GM21825 (cell line): ENCODE measurements around the gene CEP72.

Experiments used
- ATAC-seq: cut with Tn5 transposase; IDR thresholded peaks from one replicate; pipeline ENCODE4 v1.9.1; 2021; ENCODE audit warnings: mild to moderate bottlenecking, moderate library complexity; ENCODE audit not compliant: unreplicated experiment

Gene CEP72

GRCh38 chr5:652023-652515, 39.9 kb downstream of the CEP72 start:
- no peak for ATAC-seq

DNA sequence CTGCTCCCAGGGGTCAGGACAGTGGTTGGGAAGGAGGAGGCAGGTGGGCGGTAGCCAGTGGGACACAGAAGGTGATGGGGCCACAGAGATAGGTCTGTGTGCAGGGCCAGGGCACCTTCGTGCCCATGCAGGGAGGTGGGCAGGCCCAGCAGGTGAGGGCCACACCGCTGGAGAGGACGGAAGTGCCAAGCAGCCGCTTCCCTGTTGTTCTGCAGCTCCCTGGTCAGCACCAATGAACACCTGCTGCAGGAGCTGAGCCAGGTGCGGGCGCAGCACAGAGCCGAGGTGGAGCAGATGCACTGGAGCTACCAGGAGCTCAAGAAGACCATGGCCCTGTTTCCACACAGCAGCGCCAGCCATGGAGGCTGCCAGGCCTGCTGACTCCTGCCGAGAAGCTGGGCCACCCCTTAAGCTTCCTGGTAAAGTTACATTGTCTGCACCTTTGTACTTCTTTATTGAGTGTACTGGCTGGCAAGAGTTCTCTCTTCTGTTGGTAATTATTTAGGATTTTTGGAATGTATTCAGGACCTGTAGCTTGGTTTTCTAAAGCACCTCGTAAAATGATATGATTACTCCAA, 40.7 kb downstream of the CEP72 start:
- no peak for ATAC-seq

GRCh38 chr5:654071-654778, 42.1 kb downstream of the CEP72 start:
- ATAC-seq = no peak

DNA sequence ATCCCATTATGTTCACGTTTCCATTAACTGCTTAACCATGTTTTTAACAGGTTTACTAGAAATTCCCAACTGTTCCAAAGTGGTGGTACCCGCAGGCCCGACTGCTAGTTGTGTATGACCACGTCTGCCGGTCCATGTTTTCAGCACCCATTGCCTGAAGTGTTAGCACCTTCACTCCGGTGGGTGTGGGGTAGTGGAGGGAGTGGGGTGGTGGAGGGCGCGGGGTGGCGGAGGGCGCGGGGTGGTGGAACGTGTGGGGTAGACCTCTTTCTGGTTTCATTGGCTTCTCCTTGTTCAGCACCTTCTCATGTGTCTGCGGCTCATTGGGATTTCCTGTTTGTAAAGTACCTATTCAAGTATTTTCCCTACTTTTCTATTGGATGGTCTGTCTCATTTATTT, 43.3 kb downstream of the CEP72 start:
- ATAC-seq = no peak

DNA sequence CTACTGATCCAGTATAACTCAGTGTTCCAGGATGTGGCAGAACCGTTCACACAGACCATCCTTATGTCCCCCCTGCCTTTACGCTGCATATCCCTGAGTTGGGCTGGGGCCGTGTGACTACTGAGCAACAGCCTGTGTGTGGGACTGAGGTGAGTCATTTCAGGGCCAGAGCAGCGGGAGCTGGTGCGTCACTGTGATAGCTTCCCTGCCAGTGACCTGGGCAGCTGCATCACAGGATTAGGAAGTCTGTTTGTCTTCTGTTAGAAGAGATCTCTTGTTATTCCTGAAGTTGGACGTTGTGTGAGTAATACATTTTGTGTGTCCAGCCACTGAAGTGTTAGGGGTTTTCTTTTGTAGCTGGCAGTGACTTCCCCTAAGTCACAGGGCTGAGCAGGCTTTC, 45.4 kb downstream of the CEP72 start:
- ATAC-seq = no peak

- no peak for ATAC-seq
These were observed 46.0 kb downstream of the CEP72 start for GRCh38 chr5:658103-658502.

DNA sequence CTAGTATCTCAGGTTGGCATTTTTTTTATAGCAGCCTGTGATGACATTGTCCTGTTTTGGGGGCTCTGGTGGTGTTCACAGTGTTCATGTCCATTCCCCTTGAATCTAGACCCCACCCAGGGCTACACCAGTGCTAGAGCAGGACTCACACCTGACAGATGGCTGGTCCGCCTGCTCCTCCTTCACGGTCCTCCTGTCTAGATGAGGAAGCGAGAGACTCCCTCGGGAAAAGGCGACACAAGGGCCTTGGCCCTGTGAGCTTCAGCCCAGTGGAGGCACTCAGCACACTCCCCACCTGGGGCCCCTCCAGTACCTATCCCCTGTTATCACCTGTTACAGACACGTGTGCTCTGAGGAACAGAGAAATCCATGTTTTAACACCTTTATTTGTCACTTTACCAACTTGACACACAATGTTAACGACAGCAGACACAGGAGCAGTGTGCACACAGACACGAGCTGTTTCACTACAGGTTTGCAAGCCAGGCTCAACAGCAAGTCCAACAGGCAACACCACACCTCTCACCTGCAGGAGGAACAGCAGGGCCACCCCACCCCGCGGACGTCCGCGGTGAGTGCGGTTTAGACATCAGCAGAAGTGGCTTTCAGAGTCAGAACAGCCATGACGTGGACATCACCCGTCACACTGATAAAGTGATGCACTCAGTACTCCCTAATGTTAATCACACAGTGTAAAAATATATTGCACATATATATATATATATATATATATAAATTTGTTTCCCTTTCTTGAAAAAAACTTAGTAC, 47.5 kb downstream of the CEP72 start:
- ATAC-seq = no peak

DNA sequence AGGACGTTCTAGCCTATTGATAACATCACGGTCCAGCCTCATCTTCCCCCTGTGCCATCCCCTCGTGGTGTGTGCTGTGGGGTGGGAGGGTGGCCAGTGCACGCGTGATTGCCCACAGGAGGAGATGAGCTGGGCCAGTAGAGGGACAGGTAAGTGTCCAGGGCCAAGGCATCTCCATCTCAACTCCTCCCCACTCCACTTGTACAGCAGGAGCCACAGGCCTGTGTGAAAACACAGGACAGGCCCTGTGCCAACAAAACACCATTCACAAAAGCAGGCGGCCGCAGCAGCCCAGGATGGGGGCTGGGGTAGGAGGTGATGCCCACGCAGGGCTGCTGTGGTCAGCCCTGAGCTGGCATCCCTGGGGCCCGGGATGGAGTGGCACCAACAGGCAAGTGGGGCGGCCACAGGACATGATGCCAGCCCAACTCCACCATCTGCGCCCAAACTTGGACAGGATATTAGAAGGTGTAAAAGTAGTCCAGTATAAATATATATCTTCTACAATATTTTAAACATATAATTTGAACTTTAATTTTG, 48.4 kb downstream of the CEP72 start:
- ATAC-seq = no peak

- no peak for ATAC-seq
These were observed 50.0 kb downstream of the CEP72 start for GRCh38 chr5:661891-662750.

DNA sequence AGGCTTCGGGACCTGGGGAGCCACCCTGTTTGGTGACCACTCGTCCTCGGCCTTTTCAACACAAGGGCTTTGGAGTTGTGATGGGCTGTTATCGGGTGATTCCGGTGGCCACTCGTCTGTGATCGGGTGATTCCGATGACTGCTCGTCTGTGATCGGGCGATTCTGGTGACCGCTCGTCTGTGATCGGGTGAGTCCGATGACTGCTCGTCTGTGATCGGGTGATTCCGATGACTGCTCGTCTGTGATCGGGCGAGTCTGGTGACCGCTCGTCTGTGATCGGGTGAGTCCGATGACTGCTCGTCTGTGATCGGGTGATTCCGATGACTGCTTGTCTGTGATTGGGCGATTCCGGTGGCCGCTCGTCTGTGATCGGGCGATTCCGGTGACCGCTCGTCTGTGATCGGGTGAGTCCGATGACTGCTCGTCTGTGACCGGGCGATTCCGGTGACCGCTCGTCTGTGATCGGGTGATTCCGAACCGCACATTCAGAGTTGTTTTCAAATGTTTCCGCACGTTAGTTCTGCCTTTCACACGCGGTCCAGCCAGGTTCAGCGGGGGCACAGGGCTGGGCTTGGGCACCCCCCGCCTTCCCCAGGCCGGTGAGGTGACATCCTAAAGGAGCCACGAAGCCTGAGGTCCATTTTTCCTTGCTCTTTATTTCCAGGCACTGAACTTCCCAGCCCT, 50.8 kb downstream of the CEP72 start:
- ATAC-seq = no peak

GRCh38 chr5:663436-664342, 51.5 kb downstream of the CEP72 start:
- no peak for ATAC-seq

DNA sequence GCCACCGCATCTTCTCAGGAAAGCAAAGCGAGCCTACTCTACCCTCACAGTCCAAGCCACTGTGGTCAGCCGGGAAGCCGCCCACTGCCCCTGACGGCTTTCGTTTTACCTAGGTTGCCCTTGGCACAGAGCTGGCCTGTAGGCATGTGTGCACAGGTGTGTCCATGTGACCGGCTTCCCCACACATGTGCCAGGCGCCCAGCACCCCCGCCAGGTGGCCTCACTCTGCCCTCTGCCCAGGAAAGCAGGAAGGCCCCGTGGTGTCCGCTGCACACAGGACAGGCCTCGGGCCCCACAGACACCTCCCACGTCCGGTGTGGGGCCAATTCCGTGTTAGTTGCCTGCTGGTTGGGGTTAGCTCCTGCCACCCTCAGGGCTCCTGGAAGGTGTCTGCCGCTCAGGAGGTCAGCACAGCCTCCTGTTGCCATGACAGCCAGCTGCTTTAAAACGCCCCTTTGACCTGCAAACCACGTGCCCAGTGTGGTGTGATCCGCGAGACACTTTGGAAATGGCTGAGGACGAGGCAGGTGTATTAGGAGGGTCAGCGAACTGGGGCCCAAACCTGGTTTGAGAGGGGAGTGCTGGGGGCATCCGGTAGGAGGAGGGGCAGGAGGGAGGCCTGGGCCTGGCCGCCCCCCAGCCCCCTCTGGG, 52.3 kb downstream of the CEP72 start:
- ATAC-seq = no peak

- no peak for ATAC-seq
These were observed 52.8 kb downstream of the CEP72 start for GRCh38 chr5:664994-665360.

DNA sequence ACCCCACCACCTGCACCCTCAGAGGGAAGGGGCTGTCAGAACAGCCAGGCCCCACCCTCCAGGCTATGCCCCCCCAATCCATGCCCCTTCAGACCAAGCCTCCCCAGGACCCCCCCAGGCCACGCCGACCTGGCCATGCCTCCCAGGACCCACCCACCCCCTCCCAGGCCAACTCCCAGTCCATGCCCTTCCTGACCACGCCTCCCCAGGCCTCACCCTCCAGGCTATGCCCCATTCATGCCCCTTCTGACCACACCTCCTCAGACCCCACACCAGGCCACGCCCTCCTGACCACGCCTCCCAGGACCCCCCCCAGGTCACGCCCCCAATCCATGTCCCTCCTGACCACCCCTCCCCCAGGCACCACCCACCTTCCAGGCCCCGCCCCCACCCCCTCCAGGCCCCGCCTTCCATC, 53.4 kb downstream of the CEP72 start:
- no peak for ATAC-seq

- ATAC-seq = no peak
These were observed 54.0 kb downstream of the CEP72 start for GRCh38 chr5:665956-666711.

GRCh38 chr5:666816-667498, 54.8 kb downstream of the CEP72 start:
- ATAC-seq = no peak

- no peak for ATAC-seq
These were observed 56.3 kb downstream of the CEP72 start for GRCh38 chr5:668283-668995.
